Endometrium (tissue), 2 donors: ENCODE data around the gene MBNL2.
"Not testable (repeated sequence)": the region's sequence is repeated elsewhere in the genome, so short reads cannot be mapped to it uniquely, and the experiment has no call there.

ENCODE experiments used
- FAIRE-seq: peaks from 2 replicates; lab custom pipeline; 2012; peaks lifted over from hg19 to GRCh38; lab: Jason Lieb, UNC
- donor health status: control.
- donor health status: control.

Gene MBNL2, protein sequence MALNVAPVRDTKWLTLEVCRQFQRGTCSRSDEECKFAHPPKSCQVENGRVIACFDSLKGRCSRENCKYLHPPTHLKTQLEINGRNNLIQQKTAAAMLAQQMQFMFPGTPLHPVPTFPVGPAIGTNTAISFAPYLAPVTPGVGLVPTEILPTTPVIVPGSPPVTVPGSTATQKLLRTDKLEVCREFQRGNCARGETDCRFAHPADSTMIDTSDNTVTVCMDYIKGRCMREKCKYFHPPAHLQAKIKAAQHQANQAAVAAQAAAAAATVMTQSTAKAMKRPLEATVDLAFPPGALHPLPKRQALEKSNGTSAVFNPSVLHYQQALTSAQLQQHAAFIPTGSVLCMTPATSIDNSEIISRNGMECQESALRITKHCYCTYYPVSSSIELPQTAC

DNA sequence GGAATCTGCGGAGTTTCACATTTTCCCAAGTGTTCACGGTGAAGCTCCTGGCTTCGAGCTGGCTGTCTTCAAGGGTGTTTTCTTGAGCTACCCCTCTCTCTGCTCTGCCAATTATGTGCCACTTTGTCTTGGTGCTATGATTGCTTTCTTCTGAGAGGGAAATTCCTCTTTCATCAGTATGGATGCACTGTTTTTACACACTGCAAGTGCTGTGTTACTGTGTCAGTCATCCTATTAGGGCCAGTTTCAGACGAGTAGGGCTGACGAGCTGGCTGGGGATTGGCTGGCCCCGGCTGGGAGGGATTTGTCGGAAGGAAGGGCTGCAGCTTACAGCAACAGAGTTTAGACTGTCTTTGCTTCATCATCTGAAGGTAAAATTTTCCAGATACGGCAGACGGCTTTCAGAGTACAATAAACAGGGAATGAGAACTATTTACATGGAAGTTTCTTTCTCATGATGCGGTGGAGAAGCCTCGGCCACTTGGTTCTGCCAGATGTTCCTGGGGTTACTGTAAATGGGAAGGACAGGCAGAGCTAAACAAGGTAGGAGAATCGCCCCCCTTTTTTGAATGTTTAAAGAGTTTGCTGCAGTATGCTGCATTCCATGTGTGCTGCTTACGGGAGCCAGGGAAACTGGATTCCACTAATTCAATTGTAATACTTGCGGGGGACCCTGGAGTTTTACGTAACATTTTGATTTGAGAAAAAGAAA, at the start of gene MBNL2:
Gene MBNL2 (plus strand): TSS at position 345 of the 712 bp plus-strand sequence. CDS start 53,903 bp downstream, outside the sequence.
- FAIRE-seq, result peak; percentile 94

DNA sequence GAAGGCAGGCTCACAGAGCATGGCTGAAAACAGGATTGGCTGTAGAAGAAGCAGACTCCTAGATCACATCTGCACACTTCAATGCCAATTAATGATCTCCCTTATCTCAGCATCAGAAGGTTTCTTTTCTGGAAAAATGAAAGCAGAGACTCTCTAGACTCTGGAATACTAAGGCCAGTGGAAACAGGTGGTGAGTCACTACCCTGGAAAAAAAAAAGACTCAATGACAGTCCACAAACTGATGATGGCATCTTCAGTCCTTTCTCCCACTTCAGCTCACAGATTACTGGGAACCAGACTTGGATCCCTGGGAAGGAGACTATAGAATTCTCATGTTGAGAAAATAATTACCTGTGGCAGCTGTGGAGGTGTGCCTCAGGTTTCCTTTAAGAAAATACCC, 47.5 kb upstream of the MBNL2 start:
- FAIRE-seq, result no peak

DNA sequence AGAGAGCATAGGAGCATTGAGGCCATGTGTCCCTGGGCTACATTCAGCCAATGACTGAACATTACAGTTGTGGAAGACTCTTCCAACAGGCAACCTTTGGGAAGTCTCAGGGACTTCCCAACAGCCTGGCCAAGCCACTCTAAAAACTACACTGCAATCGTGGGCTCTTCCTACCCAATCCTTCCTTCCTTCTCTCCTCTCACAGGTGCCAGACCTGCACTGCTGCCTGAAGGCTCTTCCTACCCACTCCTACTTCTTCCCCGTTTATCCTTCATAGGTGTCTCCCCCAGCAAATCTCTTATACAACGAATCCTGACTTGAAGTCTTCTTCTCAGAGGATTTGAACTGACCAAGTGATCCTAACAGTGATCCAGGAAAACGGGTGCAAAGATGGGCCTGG, 47.1 kb upstream of the MBNL2 start:
- FAIRE-seq, result no peak

DNA sequence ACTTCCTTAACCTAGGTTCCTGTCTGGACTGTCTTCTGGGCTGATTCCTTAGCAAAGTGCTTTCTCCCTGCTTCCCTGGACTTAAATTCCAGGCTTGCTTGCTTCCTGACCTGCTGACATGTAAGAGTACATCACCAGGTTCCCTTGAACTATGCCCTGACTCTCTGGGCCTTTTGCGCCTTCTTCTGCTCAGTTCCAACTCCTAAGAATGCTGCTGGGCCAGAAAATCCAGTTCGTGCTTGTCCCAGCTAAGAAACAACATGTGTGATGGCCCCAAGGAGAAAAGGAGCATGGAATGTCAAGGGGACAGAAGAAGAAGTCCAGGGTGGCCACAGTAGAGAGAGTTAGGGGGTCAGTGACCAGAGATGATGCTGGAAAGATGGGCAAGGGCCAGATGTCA, 42.6 kb upstream of the MBNL2 start:
- no peak for FAIRE-seq

DNA sequence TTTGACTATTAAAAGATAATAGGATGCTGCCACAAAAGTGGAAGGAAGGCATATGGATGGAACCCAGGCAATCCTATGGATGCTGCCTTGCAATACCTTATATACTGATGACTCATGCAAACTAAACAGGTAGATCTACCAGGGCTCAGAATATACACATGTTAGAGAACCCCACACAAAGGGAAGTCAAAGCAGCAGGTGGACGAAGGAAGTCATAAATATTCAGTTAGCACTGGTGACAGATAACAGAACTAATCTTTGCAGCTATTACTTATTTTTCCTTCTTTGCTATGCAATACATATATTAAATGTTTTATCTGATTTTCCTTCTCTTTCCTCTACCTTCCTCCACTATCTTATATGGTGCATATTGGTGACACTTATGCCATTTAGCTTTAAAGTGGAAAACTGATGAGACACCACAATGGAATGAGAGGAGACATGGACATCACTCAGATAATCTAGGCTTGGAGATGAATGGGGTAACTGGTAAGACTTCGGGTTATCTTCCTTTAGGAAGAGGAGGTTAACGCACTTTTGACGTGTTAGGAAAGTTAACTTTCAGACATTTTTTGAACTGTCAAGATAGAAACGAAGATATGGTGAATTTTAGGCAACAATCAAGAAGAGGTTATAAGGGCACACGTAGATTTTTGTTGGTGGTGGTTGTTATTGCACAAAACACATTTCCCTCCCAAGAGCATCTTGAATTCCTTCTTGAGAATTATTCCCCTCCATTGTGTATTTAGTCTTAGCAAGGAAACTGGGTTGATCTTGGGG, 39.8 kb upstream of the MBNL2 start:
- no peak for FAIRE-seq

DNA sequence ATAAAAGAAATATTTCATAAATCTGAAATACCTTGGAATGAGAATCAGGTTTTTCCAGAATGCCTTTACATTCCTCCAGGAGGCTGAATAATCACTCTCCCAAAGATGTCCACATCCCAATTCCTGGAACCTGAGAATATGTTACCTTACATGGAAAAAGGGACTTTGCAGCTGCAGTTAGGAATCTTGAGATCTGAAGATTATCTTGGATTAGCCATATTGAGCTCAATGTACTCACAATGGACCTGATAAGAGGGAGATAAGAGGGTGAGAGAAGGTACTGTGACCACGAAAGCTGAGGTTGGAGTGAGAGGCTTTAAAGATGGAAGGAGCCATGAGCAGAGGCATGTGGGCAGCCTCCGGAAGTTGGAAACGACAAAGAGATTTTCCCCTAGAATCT, 36.8 kb upstream of the MBNL2 start:
- FAIRE-seq, result no peak

DNA sequence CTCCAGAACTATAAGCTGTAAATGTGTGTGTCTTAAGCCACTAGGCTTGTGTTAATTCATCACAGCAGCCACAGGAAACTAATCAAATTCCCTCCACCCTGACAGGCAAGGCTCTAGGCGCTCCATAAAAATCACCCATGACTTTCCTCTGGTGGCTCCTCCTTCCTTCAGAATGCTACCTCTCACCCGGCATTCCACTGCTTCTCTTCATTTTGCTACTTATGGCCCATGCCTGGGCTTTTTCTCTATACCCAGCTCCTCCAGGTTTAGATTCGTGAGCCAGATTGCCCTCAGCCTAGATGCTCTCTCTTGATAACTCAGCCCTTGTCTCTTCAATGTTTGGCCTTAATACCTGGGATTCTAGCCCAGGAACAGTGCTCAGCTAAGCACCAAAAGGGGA, 36.4 kb upstream of the MBNL2 start:
- no peak for FAIRE-seq

DNA sequence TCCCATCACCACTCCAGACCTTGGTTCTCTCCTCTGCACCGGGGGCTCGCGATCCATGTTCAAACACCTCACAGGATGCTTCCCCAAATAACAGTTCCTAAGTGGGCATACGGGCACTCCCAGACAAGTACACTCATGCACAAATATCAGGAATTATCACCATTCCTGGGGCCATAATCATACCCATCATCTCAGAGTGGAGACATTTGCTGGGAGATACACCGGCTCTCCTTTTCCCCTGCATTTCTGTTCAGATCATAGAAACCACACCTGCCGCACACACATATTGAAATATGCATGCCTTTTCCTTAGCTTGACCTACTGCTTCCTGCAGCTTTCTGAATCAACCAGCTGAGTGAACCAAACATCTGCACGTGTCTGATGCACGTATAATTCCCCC, 33.9 kb upstream of the MBNL2 start:
- no peak for FAIRE-seq

DNA sequence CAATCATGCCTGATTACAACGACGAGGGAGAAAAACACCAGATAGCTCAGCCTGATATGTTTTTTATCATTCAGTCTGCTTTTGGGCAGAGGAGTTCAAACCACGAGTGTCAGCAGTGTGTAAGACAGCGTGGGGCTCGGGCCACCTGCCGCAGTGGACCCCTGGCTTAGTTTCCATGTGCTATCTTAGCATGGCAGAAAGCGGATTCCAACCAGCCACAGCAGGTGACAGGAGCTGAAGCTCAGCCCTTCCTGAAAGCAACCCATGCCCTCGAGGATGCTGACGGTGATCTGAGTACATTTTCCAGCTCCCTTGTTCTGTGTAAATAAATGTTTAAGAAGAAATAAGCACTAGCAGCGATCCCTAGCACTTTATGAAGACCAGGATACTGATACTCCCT, 32.2 kb upstream of the MBNL2 start:
- no peak for FAIRE-seq

DNA sequence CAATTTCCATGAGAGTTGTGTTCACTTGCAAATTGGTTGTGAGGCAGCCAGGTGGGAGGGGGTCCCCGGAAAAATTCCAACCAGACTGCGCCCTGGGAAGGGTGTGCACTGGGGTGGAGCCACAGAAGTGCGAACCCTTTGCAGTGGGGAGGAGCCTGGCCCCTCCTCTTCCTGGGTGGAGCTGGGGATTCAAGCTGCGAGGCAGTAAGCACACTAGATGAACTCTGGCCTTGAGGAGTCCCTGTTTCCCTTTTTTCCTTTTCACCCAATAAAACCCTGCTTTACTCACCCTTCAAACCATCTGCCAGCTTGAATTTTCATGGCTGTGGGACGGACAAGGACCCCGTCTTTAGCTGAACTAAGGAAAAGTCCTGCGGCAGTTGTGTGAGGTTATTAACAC, 31.0 kb upstream of the MBNL2 start:
- no peak for FAIRE-seq

DNA sequence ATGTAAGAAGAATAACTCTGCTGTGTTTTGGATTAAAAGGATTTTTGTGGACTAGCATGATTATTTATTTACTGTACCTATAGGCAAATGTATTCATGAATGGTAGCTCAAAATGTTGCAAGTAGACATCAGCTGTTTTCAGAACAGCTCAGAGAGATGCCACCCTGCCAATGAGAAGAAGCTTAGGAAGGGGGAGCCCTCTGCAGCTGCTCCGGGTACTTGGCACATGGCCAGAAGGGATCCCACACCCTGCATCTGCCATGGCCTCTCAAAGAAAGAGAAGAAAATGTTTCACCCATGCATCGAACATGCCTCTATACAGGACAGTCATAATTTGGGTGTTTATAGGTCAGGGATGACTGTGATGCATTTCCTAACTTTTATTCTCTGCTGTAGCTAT, 30.5 kb upstream of the MBNL2 start:
- no peak for FAIRE-seq

DNA sequence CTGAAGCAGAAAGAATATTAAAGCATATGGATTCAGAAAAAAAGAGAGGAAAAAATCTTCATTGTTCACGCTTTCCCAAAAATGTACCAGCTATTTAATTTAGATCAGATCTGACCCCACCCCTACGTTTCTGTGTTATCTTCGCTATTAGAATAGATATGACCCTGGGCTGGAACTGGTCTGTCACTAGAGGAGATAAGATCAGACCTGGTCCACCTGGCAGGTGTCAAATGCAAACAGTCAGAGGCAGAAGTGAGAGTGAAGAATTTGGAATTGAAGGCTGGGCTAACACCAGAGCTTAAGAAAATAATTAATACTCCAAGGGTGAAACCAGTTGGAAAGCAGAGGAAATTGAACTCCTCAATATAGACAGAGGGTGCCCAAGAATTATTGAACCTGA, 30.0 kb upstream of the MBNL2 start:
- FAIRE-seq, result no peak

DNA sequence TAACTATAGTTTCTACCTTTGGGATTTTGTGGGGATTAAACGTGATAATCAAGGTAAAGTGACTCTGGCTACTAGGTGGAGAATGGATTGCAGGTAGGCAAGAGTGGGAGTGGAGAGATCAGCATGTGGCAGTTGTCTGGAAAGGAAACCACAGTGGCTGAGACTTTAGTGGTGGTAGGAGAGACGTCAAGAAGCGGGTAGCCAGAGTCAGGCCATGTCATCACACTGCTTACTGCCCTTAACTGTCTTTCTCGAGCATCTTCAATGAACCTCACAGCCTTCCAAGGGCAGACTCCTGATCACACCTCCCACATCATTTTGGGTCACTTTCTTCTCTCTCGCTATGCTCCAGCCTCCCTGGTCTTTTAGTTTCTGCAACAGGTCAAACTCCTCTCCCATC, 28.6 kb upstream of the MBNL2 start:
- FAIRE-seq, result no peak

DNA sequence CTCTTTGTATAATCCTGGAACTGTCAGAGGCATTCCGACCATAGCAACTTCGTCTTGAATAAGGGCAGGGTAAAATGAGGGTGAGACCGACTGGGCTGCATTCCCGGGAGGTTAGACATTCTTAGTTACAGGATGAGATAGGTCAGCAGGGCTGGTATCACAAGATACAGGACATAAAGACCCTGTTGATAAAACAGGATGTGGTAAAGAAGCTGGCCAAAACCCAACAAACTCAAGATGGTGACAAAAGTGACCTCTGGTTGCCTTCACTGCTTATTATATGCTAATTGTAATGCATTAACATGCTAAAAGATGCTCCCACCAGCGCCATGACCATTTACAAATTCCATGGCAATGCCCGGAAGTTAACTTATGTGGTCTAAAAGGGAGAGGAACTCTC, 27.7 kb upstream of the MBNL2 start:
- no peak for FAIRE-seq

DNA sequence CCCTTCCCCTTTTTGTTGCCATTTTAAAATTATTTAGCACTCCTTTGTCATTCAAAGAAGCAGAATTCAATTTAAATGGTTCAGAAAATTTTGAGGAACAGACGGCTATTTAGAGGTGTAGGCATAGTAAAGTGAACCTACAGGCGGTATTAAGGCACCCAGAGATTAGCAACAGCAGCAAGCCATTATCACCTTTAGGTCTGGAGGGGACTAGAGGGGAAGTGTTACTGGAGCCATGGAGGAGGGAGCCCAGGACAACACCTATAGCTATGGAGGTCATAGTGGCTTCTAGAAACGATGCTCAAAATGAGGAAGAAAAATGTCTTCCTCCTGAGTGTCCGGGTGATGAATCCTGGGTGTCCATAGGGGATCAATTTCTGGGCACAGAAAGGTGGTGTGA, 25.8 kb upstream of the MBNL2 start:
- no peak for FAIRE-seq

DNA sequence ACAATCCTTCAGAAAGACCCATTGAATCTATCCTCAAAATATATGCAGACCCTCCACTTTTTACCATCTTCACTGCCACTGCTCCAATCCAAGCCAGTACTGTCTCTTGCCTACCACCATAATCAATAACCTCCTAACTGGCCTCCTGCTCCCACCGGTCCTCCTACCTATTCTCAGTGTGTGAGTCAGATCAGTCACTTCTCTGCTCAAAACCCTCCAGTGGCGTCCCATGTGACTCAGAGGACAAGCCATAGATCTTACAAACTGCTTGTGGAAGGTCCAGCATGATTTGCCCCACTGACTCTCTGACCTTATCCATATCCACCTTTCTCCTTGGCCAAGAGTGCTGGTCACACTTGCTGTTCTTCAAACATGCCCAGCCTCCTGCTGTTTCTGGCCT, 23.4 kb upstream of the MBNL2 start:
- no peak for FAIRE-seq

DNA sequence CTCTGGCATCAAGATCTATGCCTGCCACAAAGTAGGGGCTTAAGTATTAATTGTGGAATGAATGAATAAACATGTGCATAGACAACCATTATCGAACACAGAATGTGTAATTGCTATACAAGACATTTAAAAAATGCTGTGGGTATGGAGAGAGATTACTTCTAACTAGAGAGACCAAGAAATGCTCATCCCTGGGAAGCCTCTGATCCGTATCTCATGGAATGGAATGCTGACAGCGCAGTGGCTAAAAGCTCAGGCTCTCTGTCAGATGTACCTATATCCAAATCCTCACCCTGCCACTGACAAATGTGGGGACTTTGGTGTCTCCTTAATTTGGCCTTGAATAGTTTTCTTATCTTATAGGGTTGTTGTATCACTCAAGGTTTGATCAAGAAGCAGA, 22.7 kb upstream of the MBNL2 start:
- FAIRE-seq, result no peak

DNA sequence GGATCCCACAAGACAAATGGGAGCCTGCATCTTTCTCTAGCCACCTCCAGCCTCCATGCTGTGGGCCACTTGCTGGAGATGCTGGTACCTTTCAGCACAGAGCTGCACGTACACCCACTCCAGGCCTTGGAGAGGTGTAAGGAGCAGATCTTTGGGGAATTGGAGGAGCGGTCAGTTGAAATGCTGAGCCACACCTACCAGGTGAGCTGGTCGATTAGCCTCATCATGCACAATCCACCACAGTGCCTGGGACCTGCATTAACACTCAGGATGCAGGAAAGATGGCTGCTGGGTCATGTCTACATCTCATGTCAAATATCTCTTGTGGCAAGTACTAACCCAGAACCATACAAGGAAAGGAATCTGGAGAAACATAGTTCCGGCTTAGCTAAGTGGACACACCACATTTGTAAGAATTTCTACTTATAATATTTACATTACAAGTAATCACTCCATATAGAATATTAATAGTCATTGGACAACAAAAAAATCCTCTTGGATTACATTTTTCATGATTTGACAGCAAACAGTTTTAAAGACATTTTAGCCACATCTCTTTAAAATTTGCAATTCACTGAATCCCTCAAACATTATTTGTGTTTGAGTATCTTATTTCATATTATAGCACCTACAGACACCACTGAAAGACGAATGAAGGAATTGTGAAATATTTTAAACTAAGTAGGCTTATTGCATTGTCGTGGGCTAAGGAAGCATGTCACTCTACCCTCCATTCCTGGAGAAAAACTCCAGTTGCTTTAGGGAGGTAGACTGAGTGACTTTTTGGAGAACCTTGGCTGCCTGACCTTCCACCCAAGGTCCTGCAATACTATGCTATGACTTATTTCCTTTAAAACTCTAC, 21.8 kb upstream of the MBNL2 start:
- no peak for FAIRE-seq

DNA sequence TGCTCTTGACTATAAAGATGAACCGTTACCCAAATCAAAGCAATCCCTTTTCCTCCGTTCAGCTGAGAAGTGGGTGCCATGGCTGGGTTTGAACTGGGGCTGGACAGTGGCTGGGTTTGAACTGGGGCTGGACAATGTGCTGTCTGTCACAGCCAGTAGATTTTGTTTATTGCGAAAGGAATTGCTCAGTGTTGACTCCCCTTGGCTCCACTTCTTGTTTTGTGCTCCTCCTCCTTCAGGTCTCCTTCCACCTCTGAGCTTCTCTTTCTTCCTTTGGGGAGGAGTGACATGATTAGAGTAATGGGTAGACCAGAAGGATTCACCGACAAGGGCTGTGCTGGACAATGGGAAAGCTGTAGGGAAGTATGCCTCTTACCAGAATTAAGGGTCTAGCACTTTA, 19.4 kb upstream of the MBNL2 start:
- no peak for FAIRE-seq

DNA sequence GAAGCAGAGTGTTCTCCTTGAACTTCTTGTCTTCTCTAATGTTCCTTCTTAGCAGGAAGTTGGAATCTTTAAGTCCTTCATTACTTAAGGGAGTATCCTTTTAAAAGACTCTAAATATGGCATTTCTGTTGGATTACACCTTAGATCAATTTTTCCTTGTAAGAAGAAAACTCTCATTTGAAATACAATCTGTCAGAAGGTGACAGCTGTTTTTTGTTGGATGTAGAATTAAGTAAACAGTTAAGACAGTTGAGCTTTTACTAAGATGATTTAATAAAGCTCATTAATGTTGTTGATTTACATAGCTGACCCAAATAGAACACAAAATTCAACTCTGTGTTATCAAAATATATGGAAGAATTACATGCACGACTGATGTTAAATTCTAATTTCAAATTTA, 16.7 kb upstream of the MBNL2 start:
- FAIRE-seq, result no peak

DNA sequence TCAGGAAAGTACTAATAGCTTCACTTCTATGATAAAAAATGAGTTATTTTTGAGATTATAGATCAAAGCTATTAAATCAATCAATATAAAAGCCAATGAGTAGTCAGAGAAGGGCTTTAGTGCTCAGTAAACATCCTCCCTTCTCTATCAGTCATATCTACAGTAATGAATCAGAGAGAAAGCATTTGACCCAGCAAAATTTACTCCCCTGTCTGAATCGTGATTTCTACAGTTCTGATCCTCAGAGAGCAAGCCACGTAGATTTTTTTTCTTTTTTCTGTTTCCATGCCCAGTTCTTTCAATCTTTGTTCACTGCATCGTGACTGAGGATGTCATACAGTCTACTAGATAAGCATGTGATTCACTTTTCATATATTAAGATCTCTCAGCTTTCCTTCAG, 16.2 kb upstream of the MBNL2 start:
- no peak for FAIRE-seq

DNA sequence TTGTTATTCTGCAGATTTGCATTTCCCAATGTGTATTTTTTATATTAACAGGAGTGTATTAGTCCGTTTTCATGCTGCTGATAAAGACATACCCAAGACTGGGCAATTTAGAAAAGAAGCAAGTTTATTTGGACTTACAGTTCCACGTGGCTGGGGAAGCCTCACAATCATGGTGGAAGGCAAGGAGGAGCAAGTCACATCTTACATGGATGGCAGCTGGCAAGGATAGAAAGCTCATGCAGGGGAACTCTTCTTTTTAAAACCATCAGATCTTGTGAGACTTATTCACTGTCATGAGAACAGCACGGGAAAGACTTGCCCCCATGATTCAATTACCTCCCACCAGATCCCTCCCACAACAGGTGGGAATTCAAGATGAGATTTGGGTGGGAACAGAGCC, 14.9 kb upstream of the MBNL2 start:
- not testable (repeated sequence) for FAIRE-seq
